Parathyroid adenoma (tissue), 2 donors: Measurements from ENCODE around the gene LIPC.

ENCODE experiments used
- H2AFZ ChIP-seq: fragments of 300-600 bp; sonication (generic); one replicate; pipeline ENCODE4 v1.7.0; 2017; ENCODE audit warnings: antibody characterized with exemption, mild to moderate bottlenecking
- H3K27ac ChIP-seq: fragments of 300-600 bp; sonication (generic); one replicate; pipeline ENCODE4 v1.7.0; 2017
- H3K27me3 ChIP-seq: fragments of 300-600 bp; sonication (generic); one replicate; pipeline ENCODE4 v1.7.0; 2017; ENCODE audit warnings: low read length; ENCODE audit not compliant: control insufficient read depth, insufficient read depth
- H3K36me3 ChIP-seq: fragments of 300-600 bp; sonication (generic); one replicate; pipeline ENCODE4 v1.7.0; 2017; ENCODE audit warnings: low read length; ENCODE audit not compliant: control insufficient read depth, insufficient read depth
- H3K4me1 ChIP-seq: fragments of 300-600 bp; sonication (generic); one replicate; pipeline ENCODE4 v1.7.0; 2017; ENCODE audit warnings: control low read depth
- H3K4me2 ChIP-seq: fragments of 300-600 bp; sonication (generic); one replicate; pipeline ENCODE4 v1.7.0; 2017; ENCODE audit warnings: low read length
- H3K4me3 ChIP-seq: fragments of 300-600 bp; sonication (generic); one replicate; pipeline ENCODE4 v1.7.0; 2017; ENCODE audit warnings: low read depth, low read length
- H3K79me2 ChIP-seq: fragments of 300-600 bp; sonication (generic); one replicate; pipeline ENCODE4 v1.7.0; 2017; ENCODE audit warnings: control low read depth
- H3K9ac ChIP-seq: fragments of 300-600 bp; sonication (generic); one replicate; pipeline ENCODE4 v1.7.0; 2017; ENCODE audit warnings: mild to moderate bottlenecking
- H3K9me3 ChIP-seq: fragments of 300-600 bp; sonication (generic); one replicate; pipeline ENCODE4 v1.7.0; 2017; ENCODE audit warnings: low read length; ENCODE audit not compliant: control insufficient read depth
- CTCF ChIP-seq: fragments of 300-600 bp; sonication (generic); IDR thresholded peaks from one replicate; pipeline ENCODE4 v1.7.0; 2017; ENCODE audit warnings: antibody characterized with exemption, mild to moderate bottlenecking
- donor health status: primary hyperparathyroidism.

LIPC gene

DNA sequence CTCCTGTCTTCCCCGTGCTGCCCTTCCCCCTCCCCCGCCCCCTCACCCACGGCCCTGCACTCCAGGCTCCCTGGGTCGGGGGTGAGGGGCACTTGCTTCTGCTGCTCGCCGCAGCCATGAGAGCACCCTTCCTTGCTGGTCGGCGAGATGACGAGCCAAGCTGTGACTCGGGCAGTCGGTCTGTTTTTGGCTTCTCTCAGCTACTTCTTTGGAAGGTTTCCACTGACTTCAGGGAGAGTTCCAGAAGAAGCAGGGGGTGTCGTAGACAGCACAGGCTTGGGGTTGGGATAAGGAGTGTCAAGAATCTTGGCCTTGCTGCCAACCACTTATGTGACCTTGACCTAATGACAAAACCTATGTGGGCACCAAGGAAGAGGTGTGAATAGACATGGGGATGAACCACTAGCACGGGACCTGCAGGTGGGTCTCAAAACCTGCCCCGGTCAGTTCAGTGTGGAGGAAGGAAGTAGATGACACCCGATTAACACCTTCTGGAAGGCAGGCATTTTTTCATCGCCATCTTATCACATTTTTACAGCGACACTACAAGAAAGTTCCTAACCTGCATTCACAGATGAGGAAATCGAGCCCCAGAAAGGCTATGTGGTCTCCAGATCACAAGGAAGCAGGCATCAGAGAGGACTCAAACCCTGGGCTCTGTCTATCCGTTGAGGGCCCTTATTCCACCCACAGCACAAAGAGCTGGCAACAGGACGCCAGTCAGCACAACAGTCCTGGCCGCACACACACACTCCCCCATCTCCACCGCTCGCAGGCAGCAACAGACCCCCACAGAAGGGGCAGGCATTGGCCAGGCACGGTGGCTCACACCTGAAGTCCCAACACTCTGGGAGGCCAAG is 120.9 kb downstream of the LIPC start:
- H3K4me3 ChIP-seq, result no peak overlapping the region
- TF ChIP-seq CTCF, result no peak

GRCh38 chr15:58553365-58553918 is 121.7 kb downstream of the LIPC start:
- no peak overlapping the region for H2AFZ ChIP-seq
- no peaks in the 10 kb centered on the region for H3K27me3 ChIP-seq
- no peak overlapping the region for H3K4me3 ChIP-seq

More for the DNA sequence above, 120.9 kb downstream of the LIPC start:
- Histone ChIP-seq H3K4me2 (no peak overlapping the region), H2AFZ (no peak overlapping the region), H3K27me3 (no peaks in the 10 kb centered on the region), H3K9ac (no peak overlapping the region), H3K36me3 (no peaks in the 10 kb centered on the region), H3K9me3 (no peaks in the 10 kb centered on the region), H3K79me2 (no peaks in the 10 kb centered on the region), H3K27ac (no peak overlapping the region), H3K4me1 (no peaks in the 10 kb centered on the region)

DNA sequence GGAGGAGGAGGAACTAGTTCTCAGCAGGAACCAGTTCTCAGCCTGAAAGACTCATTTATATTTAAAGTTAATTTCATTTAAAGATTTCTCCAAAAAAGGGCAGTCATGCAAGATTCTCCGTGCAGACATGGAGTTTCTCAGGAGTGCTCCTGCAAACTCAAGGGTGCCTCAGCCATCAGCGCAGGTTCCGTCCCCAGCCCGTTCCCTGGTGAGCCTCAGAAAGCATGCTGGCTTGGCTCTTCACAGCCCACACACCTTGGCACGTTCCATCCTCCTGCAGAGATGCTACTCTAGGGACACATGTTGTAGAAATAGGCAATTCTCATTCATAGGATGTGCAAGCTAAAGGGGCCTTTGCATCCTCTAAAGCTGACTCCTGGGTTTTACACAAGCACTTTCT is 123.0 kb downstream of the LIPC start:
- no peak overlapping the region for H3K27ac ChIP-seq
- no peak overlapping the region for H2AFZ ChIP-seq
- H3K4me3 ChIP-seq, result no peak overlapping the region
- TF ChIP-seq CTCF, result no peak
- no peaks in the 10 kb centered on the region for H3K4me1 ChIP-seq
- H3K4me2 ChIP-seq, result no peak overlapping the region
- no peaks in the 10 kb centered on the region for H3K79me2 ChIP-seq
- no peaks in the 10 kb centered on the region for H3K36me3 ChIP-seq
- no peaks in the 10 kb centered on the region for H3K9me3 ChIP-seq
- H3K9ac ChIP-seq, result no peak overlapping the region
- H3K27me3 ChIP-seq, result no peaks in the 10 kb centered on the region

More at GRCh38 chr15:58553365-58553918, 121.7 kb downstream of the LIPC start:
- Histone ChIP-seq H3K9ac (no peak overlapping the region), H3K79me2 (no peaks in the 10 kb centered on the region), H3K4me2 (no peak overlapping the region), H3K36me3 (no peaks in the 10 kb centered on the region), H3K27ac (no peak overlapping the region), H3K9me3 (no peaks in the 10 kb centered on the region), H3K4me1 (no peaks in the 10 kb centered on the region)
- TF ChIP-seq CTCF, result no peak

DNA sequence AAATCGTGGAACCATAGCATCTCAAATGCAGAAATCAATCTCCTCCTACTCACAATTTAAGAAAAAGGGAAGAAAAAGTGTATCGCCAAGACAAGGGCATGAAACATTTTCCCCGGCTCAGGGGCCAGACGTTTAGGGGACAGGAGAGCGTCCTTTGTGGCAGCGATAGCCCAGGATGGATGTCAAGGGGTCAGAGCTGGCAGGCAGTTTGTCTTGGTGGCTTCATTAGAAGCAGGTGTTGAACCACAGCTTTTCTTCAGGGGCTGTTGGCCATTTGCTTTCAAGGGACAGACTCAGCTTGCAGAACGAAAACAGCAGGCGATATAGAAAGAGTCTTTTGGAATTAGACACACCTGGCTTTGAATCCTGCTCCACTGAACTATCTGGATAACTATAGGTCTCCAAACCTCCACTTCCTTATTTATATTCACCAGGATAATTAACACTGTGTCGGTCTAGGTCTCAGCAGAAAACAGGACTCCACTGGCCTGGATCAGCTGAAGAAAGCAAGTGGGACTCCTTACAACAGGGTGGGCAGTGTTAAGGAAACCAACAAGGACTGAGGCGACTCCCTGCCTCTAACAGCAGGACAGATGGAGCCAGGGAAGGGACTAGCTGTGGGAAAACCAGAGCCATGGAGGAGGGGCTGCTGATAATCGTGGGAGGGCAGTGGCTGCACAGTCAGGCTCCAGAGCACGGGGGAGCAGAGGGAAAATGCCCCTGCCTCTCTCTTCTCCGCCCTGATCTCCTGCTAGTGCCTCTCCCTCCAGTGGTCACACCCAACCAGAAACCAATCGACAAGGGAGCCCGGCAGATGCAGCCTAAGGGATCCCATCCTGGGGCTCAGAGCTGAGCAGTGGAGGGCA is 123.6 kb downstream of the LIPC start:
- no peak for TF ChIP-seq CTCF

More for the DNA sequence above, 123.6 kb downstream of the LIPC start:
- Histone ChIP-seq H3K4me3 (no peak overlapping the region), H3K9me3 (no peaks in the 10 kb centered on the region), H3K36me3 (no peaks in the 10 kb centered on the region), H3K4me2 (no peak overlapping the region), H3K79me2 (no peaks in the 10 kb centered on the region), H2AFZ (no peak overlapping the region), H3K27ac (no peak overlapping the region), H3K4me1 (no peaks in the 10 kb centered on the region), H3K27me3 (no peaks in the 10 kb centered on the region), H3K9ac (no peak overlapping the region)
